ENCODE measurements around the gene GPR39. TPM values are rescaled to one million over a fixed set of nuclear protein-coding genes. Genes with fewer than 3 reads are reported as not detected.

The GPR39 gene
- total RNA-seq, 2 donors from 2014 or later = 1.9 to 2.7 TPM

- DNase-seq (ENCODE audit: low spot score) = no peak
- Histone ChIP-seq H3K4me3 (no peak overlapping the region), H3K36me3 (no peaks in the 10 kb centered on the region), H3K27me3 (replicated peaks; ENCODE audit: insufficient read depth) (no peaks in the 10 kb centered on the region), H3K27ac (no peak overlapping the region), H3K4me1 (ENCODE audit: control insufficient read depth in 1 of 2, low read depth in 2 of 2) (no peaks in the 10 kb centered on the region), H3K9me3 (no peaks in the 10 kb centered on the region)
- no peak for TF ChIP-seq CTCF (IDR thresholded peaks at IDR 0.05)
- ATAC-seq (ENCODE audit: insufficient number of reproducible peaks, low FRiP score, low read depth) = no peak
Observed at GRCh38 chr2:132420816-132421805, 4.5 kb downstream of the GPR39 start.

- Histone ChIP-seq H3K27ac (no peak overlapping the region), H3K4me3 (no peak overlapping the region), H3K36me3 (no peaks in the 10 kb centered on the region), H3K9me3 (no peaks in the 10 kb centered on the region), H3K4me1 (ENCODE audit: control insufficient read depth in 1 of 2, low read depth in 2 of 2) (no peaks in the 10 kb centered on the region), H3K27me3 (replicated peaks; ENCODE audit: insufficient read depth) (no peaks in the 10 kb centered on the region)
- TF ChIP-seq CTCF (IDR thresholded peaks at IDR 0.05) = no peak
- no peak for DNase-seq (ENCODE audit: low spot score)
- ATAC-seq (ENCODE audit: insufficient number of reproducible peaks, low FRiP score, low read depth) = no peak
Observed at GRCh38 chr2:132422736-132423135, 6.1 kb downstream of the GPR39 start.

DNA sequence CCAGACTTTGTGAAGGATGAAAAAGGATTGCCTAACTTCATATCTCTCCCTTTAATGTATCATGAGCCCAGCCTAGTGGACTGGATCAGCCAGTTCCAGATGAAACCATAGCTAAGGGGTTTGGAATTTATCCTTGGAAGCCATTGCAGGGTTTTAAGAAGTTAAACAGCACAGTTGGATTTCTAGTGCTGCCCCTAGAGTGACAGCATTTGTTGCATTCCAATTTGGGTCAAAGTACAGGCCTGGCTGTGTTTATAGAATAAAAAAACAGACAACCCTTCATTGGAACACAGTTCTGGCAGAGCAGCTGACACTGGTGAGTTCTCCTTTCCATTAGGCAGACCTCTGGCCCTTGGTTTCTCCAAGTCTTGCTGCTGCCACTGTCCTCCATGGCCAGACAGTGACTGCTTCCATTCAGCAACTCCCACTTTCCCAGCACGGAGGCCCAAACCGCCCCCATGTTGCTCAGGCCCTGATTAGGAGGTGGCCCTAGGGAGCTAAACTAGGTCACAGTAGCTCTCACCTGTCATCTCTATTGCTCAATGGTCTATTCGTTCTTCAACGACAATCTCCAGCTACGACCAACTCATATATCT, 8.0 kb downstream of the GPR39 start:
- Histone ChIP-seq H3K4me1 (ENCODE audit: control insufficient read depth in 1 of 2, low read depth in 2 of 2) (no peaks in the 10 kb centered on the region), H3K27ac (no peak overlapping the region), H3K4me3 (no peak overlapping the region), H3K27me3 (replicated peaks; ENCODE audit: insufficient read depth) (no peaks in the 10 kb centered on the region), H3K9me3 (no peaks in the 10 kb centered on the region), H3K36me3 (no peaks in the 10 kb centered on the region)
- DNase-seq (ENCODE audit: low spot score) = no peak
- ATAC-seq (ENCODE audit: insufficient number of reproducible peaks, low FRiP score, low read depth) = no peak
- TF ChIP-seq CTCF (IDR thresholded peaks at IDR 0.05) = no peak

- no peaks in the 10 kb centered on the region for H3K27me3 ChIP-seq (replicated peaks; ENCODE audit: insufficient read depth)
- H3K4me1 ChIP-seq (ENCODE audit: control insufficient read depth in 1 of 2, low read depth in 2 of 2) = no peaks in the 10 kb centered on the region
- H3K36me3 ChIP-seq = no peaks in the 10 kb centered on the region
- no peak overlapping the region for H3K4me3 ChIP-seq
- no peak overlapping the region for H3K27ac ChIP-seq
- no peaks in the 10 kb centered on the region for H3K9me3 ChIP-seq
- TF ChIP-seq CTCF (IDR thresholded peaks at IDR 0.05) = no peak
- DNase-seq (ENCODE audit: low spot score) (no peak), ATAC-seq (ENCODE audit: insufficient number of reproducible peaks, low FRiP score, low read depth) (no peak)
Observed at GRCh38 chr2:132426033-132426432, 9.4 kb downstream of the GPR39 start.

DNA sequence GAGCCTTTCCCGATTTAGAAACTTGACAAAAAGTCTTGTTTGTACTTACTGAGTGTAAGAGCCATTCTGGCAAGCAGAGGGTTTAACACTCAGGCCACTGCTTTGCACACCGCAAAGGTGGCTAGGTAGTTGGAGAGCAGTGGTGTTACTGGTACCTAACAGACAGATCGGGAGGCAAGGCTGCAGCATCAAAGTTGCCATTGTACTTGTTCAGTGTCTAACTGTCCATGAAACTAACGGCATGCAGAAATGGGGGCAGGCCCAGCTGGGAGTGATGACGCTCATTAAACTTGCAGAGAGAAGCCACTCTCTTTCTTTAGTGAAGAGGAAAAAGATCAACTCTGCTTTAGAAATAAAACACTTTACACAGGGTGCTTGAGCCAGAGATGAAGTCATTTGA, 10.1 kb downstream of the GPR39 start:
- TF ChIP-seq CTCF (IDR thresholded peaks at IDR 0.05) = no peak

More for the DNA sequence above, 10.1 kb downstream of the GPR39 start:
- no peaks in the 10 kb centered on the region for H3K9me3 ChIP-seq
- H3K4me1 ChIP-seq (ENCODE audit: control insufficient read depth in 1 of 2, low read depth in 2 of 2) = no peaks in the 10 kb centered on the region
- H3K4me3 ChIP-seq = no peak overlapping the region
- H3K27me3 ChIP-seq (replicated peaks; ENCODE audit: insufficient read depth) = no peaks in the 10 kb centered on the region
- no peaks in the 10 kb centered on the region for H3K36me3 ChIP-seq
- ATAC-seq (ENCODE audit: insufficient number of reproducible peaks, low FRiP score, low read depth) = no peak
- no peak for DNase-seq (ENCODE audit: low spot score)
- H3K27ac ChIP-seq = no peak overlapping the region
